Umbilical cord (tissue), 2 donors: ENCODE data around the gene GPR162. TPM values are rescaled to one million over a fixed set of nuclear protein-coding genes. Genes with fewer than 3 reads are reported as not detected.

ENCODE experiments used
- DNase-seq: peaks from one replicate; pipeline ENCODE4 v3.0.0-alpha.2; 2015; ENCODE audit warnings: low spot score
- total RNA-seq: library from RNA; depleted of rRNA; stranded (reverse); fragments of >200 nt; gene quantifications from one replicate; pipeline ENCODE4 v1.2.3, GENCODE V29; 2014; ENCODE audit warnings: low replicate concordance; ENCODE audit not compliant: insufficient read depth

The GPR162 gene
- total RNA-seq, 1 donor from 2014 or later: 1.9 TPM

GRCh38 chr12:6786416-6787094, 35.1 kb upstream of the GPR162 start:
- DNase-seq: no peak

GRCh38 chr12:6787309-6787708, 34.3 kb upstream of the GPR162 start:
- no peak for DNase-seq

GRCh38 chr12:6788972-6789924, 32.4 kb upstream of the GPR162 start, which contains the start of gene CD4:
CD4 (plus strand) TSS chr12:6789528; CDS start chr12:6800139, 10,611 bp downstream.
- peak; percentile 81 for DNase-seq

GRCh38 chr12:6790496-6791150, 31.0 kb upstream of the GPR162 start:
- no peak for DNase-seq

- DNase-seq: no peak
Observed at GRCh38 chr12:6791931-6792520, 29.6 kb upstream of the GPR162 start.

GRCh38 chr12:6792522-6793201, 29.0 kb upstream of the GPR162 start:
- DNase-seq: peak; percentile 89

GRCh38 chr12:6795088-6795487, 26.5 kb upstream of the GPR162 start:
- DNase-seq: no peak

GRCh38 chr12:6796576-6796975, 25.0 kb upstream of the GPR162 start:
- DNase-seq: no peak

GRCh38 chr12:6799147-6799546, 22.5 kb upstream of the GPR162 start:
- no peak for DNase-seq

- no peak for DNase-seq
Observed at GRCh38 chr12:6807170-6807569, 14.5 kb upstream of the GPR162 start.

- DNase-seq: no peak
Observed at GRCh38 chr12:6809056-6809455, 12.6 kb upstream of the GPR162 start.

- DNase-seq: no peak
Observed at GRCh38 chr12:6810758-6811157, 10.9 kb upstream of the GPR162 start.

- DNase-seq: no peak
Observed at GRCh38 chr12:6813363-6813762, 8.3 kb upstream of the GPR162 start.

- no peak for DNase-seq
Observed at GRCh38 chr12:6816598-6816997, 5.0 kb upstream of the GPR162 start.

- no peak for DNase-seq
Observed at GRCh38 chr12:6817098-6817497, 4.5 kb upstream of the GPR162 start.

- no peak for DNase-seq
Observed at GRCh38 chr12:6817662-6818157, 3.9 kb upstream of the GPR162 start.

GRCh38 chr12:6818222-6818621, 3.4 kb upstream of the GPR162 start:
- DNase-seq: no peak

- DNase-seq: no peak
Observed at GRCh38 chr12:6818645-6819044, 3.0 kb upstream of the GPR162 start.

- DNase-seq: no peak
Observed at GRCh38 chr12:6819106-6820030, 2.3 kb upstream of the GPR162 start.

- DNase-seq: no peak
Observed at GRCh38 chr12:6820166-6820565, 1.5 kb upstream of the GPR162 start.
